SK-N-SH (cell line): ENCODE measurements around the gene TBC1D5. TPM values are rescaled to one million over a fixed set of nuclear protein-coding genes. Genes with fewer than 3 reads are reported as not detected.

Experiments
- CTCF ChIA-PET: fragments of 300-600, 350-600 bp; formaldehyde crosslinking; extraction: SDS; loops from one replicate; lab custom pipeline; 2021; lab: Yijun Ruan, JAX
- POLR2A ChIA-PET: fragments of 350-600 bp; sonication (Branson Sonifier 250); formaldehyde crosslinking; extraction: SDS; loops from one replicate; lab custom pipeline; 2020; ENCODE audit warnings: antibody characterized with exemption, inconsistent platforms; lab: Yijun Ruan, JAX
- DNase-seq: peaks from one replicate; pipeline ENCODE4 v3.0.0; 2012
- H2AFZ ChIP-seq: fragments of 200-600 bp; sonication (generic); 2 replicates; pipeline ENCODE4 v1.8.1; 2016; ENCODE audit warnings: antibody characterized with exemption, mild to moderate bottlenecking, low read depth
- H3F3A ChIP-seq: fragments of 200-600 bp; sonication (generic); replicated peaks from 2 replicates; pipeline ENCODE3; 2016; ENCODE audit warnings: antibody characterized with exemption, mild to moderate bottlenecking; ENCODE audit not compliant: insufficient read depth
- H3K27ac ChIP-seq, 2 experiments: fragments of 200-500 bp in 1 of 2; fragments of 200-600 bp in 1 of 2; sonication (Bioruptor generic) in 1 of 2; sonication (generic), shearing (Covaris generic) in 1 of 2; 2 replicates each; pipeline versions ENCODE4 v1.5.1 to v1.6.1; 2014 to 2016; ENCODE audit warnings: low read depth in 2 of 2, inconsistent platforms in 1 of 2, low read length in 1 of 2, mild to moderate bottlenecking in 1 of 2, mixed read lengths in 1 of 2
- H3K27me3 ChIP-seq: fragments of 200-600 bp; sonication (generic), shearing (Covaris generic); 2 replicates; pipeline ENCODE4 v1.6.1; 2016; ENCODE audit warnings: mixed run types; ENCODE audit not compliant: insufficient read depth
- H3K36me3 ChIP-seq, 2 experiments: fragments of 200-500 bp in 1 of 2; fragments of 200-600 bp in 1 of 2; sonication (Bioruptor generic) in 1 of 2; sonication (generic) in 1 of 2; replicated peaks in 1 of 2; 2 replicates each; pipeline versions ENCODE3 to v1.5.1; 2014 to 2016; ENCODE audit warnings: low read length in 1 of 2, mild to moderate bottlenecking in 1 of 2; ENCODE audit not compliant: insufficient read depth in 2 of 2, control insufficient read depth in 1 of 2
- H3K4me1 ChIP-seq, 2 experiments: fragments of 200-500 bp in 1 of 2; fragments of 200-600 bp in 1 of 2; sonication (Bioruptor generic) in 1 of 2; sonication (generic), shearing (Covaris generic) in 1 of 2; 2 replicates each; pipeline versions ENCODE4 v1.5.1 to v1.6.1; 2014 to 2016; ENCODE audit warnings: low read depth in 1 of 2, low read length in 1 of 2, mixed run types in 1 of 2; ENCODE audit not compliant: insufficient read depth in 2 of 2, control insufficient read depth in 1 of 2
- H3K4me2 ChIP-seq: fragments of 200-600 bp; sonication (generic), shearing (Covaris generic); 2 replicates; pipeline ENCODE4 v1.6.1; 2017; ENCODE audit warnings: mixed run types
- H3K4me3 ChIP-seq, 2 experiments: fragments of 200-500 bp in 1 of 2; fragments of 200-600 bp in 1 of 2; sonication (Bioruptor generic) in 1 of 2; sonication (generic), shearing (Covaris generic) in 1 of 2; 2 replicates each; pipeline versions ENCODE4 v1.5.1 to v1.8.1; 2014 to 2016; ENCODE audit warnings: low read depth in 2 of 2, inconsistent platforms in 1 of 2, low read length in 1 of 2, mild to moderate bottlenecking in 1 of 2, mixed read lengths in 1 of 2, moderate library complexity in 1 of 2
- H3K79me2 ChIP-seq: fragments of 200-600 bp; sonication (generic); 2 replicates; pipeline ENCODE4 v1.8.1; 2017; ENCODE audit warnings: mild to moderate bottlenecking; ENCODE audit not compliant: insufficient read depth
- H3K9ac ChIP-seq: fragments of 200-600 bp; sonication (generic); 2 replicates; pipeline ENCODE4 v1.6.1; 2017; ENCODE audit warnings: mixed run types
- H3K9me2 ChIP-seq: fragments of 200-600 bp; sonication (generic); 2 replicates; pipeline ENCODE4 v1.6.1; 2017; ENCODE audit warnings: mixed run types
- H3K9me3 ChIP-seq: fragments of 200-600 bp; sonication (generic); 2 replicates; pipeline ENCODE4 v1.6.1; 2017; ENCODE audit warnings: mixed run types, mild to moderate bottlenecking, moderate library complexity
- H4K20me1 ChIP-seq: fragments of 200-600 bp; sonication (generic); 2 replicates; pipeline ENCODE4 v1.6.1; 2017; ENCODE audit warnings: mild to moderate bottlenecking, mixed run types; ENCODE audit not compliant: insufficient read depth
- CHD2 ChIP-seq: fragments of 150-350 bp; IDR thresholded peaks from 2 replicates; pipeline ENCODE4 v1.6.1; 2018; ENCODE audit warnings: low read length; ENCODE audit not compliant: partially characterized antibody
- EP300 ChIP-seq, 2 experiments: IDR thresholded peaks; 2 replicates each; pipeline versions ENCODE4 v1.4.0 to v1.6.1; 2012; ENCODE audit warnings: borderline replicate concordance in 1 of 2, low read depth in 1 of 2, low read length in 1 of 2
- EZH2phosphoT487 ChIP-seq: fragments of 200-600 bp; sonication (generic); IDR thresholded peaks from 2 replicates; pipeline ENCODE4 v1.6.1; 2017; ENCODE audit warnings: low read depth, mixed run types, mild to moderate bottlenecking, antibody characterized with exemption, moderate library complexity, borderline replicate concordance
- FOSL2 ChIP-seq: IDR thresholded peaks from 2 replicates; pipeline ENCODE4 v1.4.0; 2012; ENCODE audit warnings: low read depth, mild to moderate bottlenecking, moderate library complexity, borderline replicate concordance
- GATA2 ChIP-seq: sonication (generic); formaldehyde crosslinking; IDR thresholded peaks from 2 replicates; pipeline ENCODE4 v1.5.0; 2020; ENCODE audit warnings: mild to moderate bottlenecking, missing genetic modification reagents
- MEF2A ChIP-seq: IDR thresholded peaks from 2 replicates; pipeline ENCODE4 v1.4.0; 2012; ENCODE audit warnings: low read depth, borderline replicate concordance
- NFIC ChIP-seq: IDR thresholded peaks from 2 replicates; pipeline ENCODE4 v1.4.0; 2012; ENCODE audit warnings: borderline replicate concordance
- NRF1 ChIP-seq: IDR thresholded peaks from 2 replicates; pipeline ENCODE4 v1.6.1; 2012; ENCODE audit warnings: low read depth, mild to moderate bottlenecking, low read length
- RCOR1 ChIP-seq: fragments of 150-350 bp; IDR thresholded peaks from 2 replicates; pipeline ENCODE4 v1.6.1; 2017; ENCODE audit warnings: antibody characterized with exemption, low read length
- RFX5 ChIP-seq: IDR thresholded peaks from 2 replicates; pipeline ENCODE4 v1.6.1; 2012; ENCODE audit warnings: mild to moderate bottlenecking, improper control_type of control experiment, low read length
- TEAD4 ChIP-seq: IDR thresholded peaks from 2 replicates; pipeline ENCODE4 v1.4.0; 2012; ENCODE audit warnings: mild to moderate bottlenecking, borderline replicate concordance; ENCODE audit not compliant: insufficient read depth
- WGBS: methylation state at CpG from one replicate; pipeline ENCODE4 v1.1.6; 2017; ENCODE audit warnings: low lambda C conversion rate; 5-methylcytosine and 5-hydroxymethylcytosine counted together
- polyA plus RNA-seq, 3 experiments: library from polyadenylated mRNA; depleted of rRNA; stranded (reverse); fragments of >200 nt; gene quantifications; 2 replicates each; pipeline ENCODE4 v1.2.3, GENCODE V29; 2012
- TF ChIP-seq, protein P1 (sequence below): fragments of 150-350 bp; IDR thresholded peaks from 2 replicates; pipeline ENCODE4 v1.6.1; 2016; ENCODE audit warnings: mild to moderate bottlenecking, low read depth, low read length
- TF ChIP-seq, protein P2 (sequence below): IDR thresholded peaks from 2 replicates; pipeline ENCODE4; 2012
- TF ChIP-seq, protein P3 (sequence below): IDR thresholded peaks from 2 replicates; pipeline ENCODE4 v1.4.0; 2012; ENCODE audit warnings: low read depth, borderline replicate concordance
- TF ChIP-seq, protein P4 (sequence below): fragments of 150-350 bp; IDR thresholded peaks from 2 replicates; pipeline ENCODE4 v1.6.1; 2017; ENCODE audit warnings: antibody characterized with exemption, low read length, low read depth, borderline replicate concordance

The TBC1D5 gene
- polyA plus RNA-seq, 1 of the 3 experiments (the other 2 are of a cell fraction): 19.5 TPM

DNA sequence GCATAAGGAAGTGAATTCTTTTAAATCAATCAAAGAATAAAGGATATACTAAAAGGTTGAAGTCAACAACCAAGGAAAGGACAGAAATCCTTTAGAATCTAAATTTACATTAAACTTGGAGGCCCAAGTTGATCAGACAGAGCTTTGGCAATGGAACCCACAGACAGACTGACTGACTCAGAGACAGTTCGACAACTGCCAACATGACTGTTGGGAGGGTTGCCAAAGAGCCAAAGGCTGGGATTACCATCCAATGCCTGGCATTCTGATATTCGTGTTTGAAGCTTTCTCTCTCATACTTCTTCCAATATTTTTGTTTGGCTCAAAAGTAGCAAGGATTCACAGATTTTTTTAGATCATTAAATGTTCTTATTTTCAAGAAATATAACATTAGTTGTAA lies 451.5 kb downstream of the TBC1D5 start:
- ChIA-PET POLR2A (no interaction called here), CTCF (interaction anchor here (1.5 kb wide), 1 partner anchor 16 kb away, joined by 4 read pairs; no protein-coding TSS in a partner anchor)
- Histone ChIP-seq H3F3A (peaks cover 2% of the 10 kb centered on the region), H3K79me2 (no peaks in the 10 kb centered on the region), H3K9me2 (no peaks in the 10 kb centered on the region), H2AFZ (no peak overlapping the region), H4K20me1 (no peaks in the 10 kb centered on the region), H3K9ac (no peak overlapping the region), H3K27me3 (no peaks in the 10 kb centered on the region), H3K9me3 (no peaks in the 10 kb centered on the region), H3K4me3 (no peak overlapping the region), H3K27ac (no peak overlapping the region), H3K36me3 (peaks cover 5 to 9% of the 10 kb centered on the region in 2 experiments), H3K4me1 (peaks cover 0 to 6% of the 10 kb centered on the region in 2 experiments; a peak in 1 of 4 replicates), H3K4me2 (no peak overlapping the region)
- TF ChIP-seq, protein P1, sequence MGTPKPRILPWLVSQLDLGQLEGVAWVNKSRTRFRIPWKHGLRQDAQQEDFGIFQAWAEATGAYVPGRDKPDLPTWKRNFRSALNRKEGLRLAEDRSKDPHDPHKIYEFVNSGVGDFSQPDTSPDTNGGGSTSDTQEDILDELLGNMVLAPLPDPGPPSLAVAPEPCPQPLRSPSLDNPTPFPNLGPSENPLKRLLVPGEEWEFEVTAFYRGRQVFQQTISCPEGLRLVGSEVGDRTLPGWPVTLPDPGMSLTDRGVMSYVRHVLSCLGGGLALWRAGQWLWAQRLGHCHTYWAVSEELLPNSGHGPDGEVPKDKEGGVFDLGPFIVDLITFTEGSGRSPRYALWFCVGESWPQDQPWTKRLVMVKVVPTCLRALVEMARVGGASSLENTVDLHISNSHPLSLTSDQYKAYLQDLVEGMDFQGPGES: no peak
- TF ChIP-seq EZH2phosphoT487 (no peak), GATA2 (CRISPR knock-in tag) (no peak), EP300 (IDR thresholded peaks at IDR 0.05; ENCODE audit: borderline replicate concordance in 1 of 2, low read depth in 1 of 2, low read length in 1 of 2) (no peak), NRF1 (no peak), CHD2 (no peak), MEF2A (no peak), RCOR1 (no peak), NFIC (no peak), RFX5 (no peak), TEAD4 (no peak), FOSL2 (no peak)
- TF ChIP-seq, protein P2, sequence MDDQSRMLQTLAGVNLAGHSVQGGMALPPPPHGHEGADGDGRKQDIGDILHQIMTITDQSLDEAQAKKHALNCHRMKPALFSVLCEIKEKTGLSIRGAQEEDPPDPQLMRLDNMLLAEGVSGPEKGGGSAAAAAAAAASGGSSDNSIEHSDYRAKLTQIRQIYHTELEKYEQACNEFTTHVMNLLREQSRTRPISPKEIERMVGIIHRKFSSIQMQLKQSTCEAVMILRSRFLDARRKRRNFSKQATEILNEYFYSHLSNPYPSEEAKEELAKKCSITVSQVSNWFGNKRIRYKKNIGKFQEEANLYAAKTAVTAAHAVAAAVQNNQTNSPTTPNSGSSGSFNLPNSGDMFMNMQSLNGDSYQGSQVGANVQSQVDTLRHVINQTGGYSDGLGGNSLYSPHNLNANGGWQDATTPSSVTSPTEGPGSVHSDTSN: no peak
- TF ChIP-seq, protein P3, sequence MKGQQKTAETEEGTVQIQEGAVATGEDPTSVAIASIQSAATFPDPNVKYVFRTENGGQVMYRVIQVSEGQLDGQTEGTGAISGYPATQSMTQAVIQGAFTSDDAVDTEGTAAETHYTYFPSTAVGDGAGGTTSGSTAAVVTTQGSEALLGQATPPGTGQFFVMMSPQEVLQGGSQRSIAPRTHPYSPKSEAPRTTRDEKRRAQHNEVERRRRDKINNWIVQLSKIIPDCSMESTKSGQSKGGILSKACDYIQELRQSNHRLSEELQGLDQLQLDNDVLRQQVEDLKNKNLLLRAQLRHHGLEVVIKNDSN: no peak
- TF ChIP-seq, protein P4, sequence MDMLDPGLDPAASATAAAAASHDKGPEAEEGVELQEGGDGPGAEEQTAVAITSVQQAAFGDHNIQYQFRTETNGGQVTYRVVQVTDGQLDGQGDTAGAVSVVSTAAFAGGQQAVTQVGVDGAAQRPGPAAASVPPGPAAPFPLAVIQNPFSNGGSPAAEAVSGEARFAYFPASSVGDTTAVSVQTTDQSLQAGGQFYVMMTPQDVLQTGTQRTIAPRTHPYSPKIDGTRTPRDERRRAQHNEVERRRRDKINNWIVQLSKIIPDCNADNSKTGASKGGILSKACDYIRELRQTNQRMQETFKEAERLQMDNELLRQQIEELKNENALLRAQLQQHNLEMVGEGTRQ: no peak
- no peak for DNase-seq
- WGBS: 96% methylated on average over 2 of the region's 2 CpGs
